Gastrocnemius medialis (tissue), 4 donors: ENCODE data around the gene PTK7. TPM values are rescaled to one million over a fixed set of nuclear protein-coding genes. Genes with fewer than 3 reads are reported as not detected.

Experiments used
- ATAC-seq, 2 donors: fragments of 150-250 bp; one replicate each; pipeline ENCODE4 v1.9.1; 2016
- DNase-seq, 2 donors: peaks; one replicate each; pipeline ENCODE4 v3.0.0-alpha.2; 2019
- H3K27ac ChIP-seq, 4 donors: fragments of 200-600 bp; sonication (generic); 1 replicate in 1 of 4; 2 replicates in 3 of 4; pipeline ENCODE4 v1.5.1; 2016 to 2018; ENCODE audit warnings: mild to moderate bottlenecking in 2 of 4, moderate library complexity in 1 of 4
- H3K27me3 ChIP-seq, 3 donors: fragments of 200-600 bp; sonication (generic) in 2 of 3; 1 replicate in 1 of 3; 2 replicates in 2 of 3; pipeline versions ENCODE4 v1.5.1 to v1.6.0; 2016 to 2019; ENCODE audit warnings: mild to moderate bottlenecking in 1 of 3, moderate library complexity in 1 of 3
- H3K36me3 ChIP-seq, 2 donors: fragments of 200-600 bp; sonication (generic) in 1 of 2; one replicate each; pipeline ENCODE4 v1.5.1; 2017 to 2018
- H3K4me1 ChIP-seq, 2 donors: fragments of 200-600 bp; sonication (generic) in 1 of 2; one replicate each; pipeline ENCODE4 v1.5.1; 2016 to 2017; ENCODE audit warnings: mild to moderate bottlenecking in 2 of 2
- H3K4me3 ChIP-seq, 4 donors: fragments of 200-600 bp; sonication (generic) in 3 of 4; 1 replicate in 1 of 4; 2 replicates in 3 of 4; pipeline ENCODE4 v1.5.1; 2016 to 2019; ENCODE audit warnings: mild to moderate bottlenecking in 2 of 4
- H3K9me3 ChIP-seq, 3 donors: fragments of 200-600 bp; sonication (generic) in 2 of 3; 1 replicate in 1 of 3; 2 replicates in 2 of 3; pipeline ENCODE4 v1.5.1; 2016 to 2019
- CTCF ChIP-seq, 5 experiments: fragments of 450-650 bp in 3 of 5; fragments of 200-600 bp in 2 of 5; sonication (generic) in 2 of 5; IDR thresholded peaks in 4 of 5; conservative IDR thresholded peaks in 1 of 5; 1 replicate in 4 of 5; 2 replicates in 1 of 5; pipeline ENCODE4 v1.5.1; 2016 to 2019; ENCODE audit warnings: antibody characterized with exemption in 5 of 5, mild to moderate bottlenecking in 3 of 5, moderate library complexity in 3 of 5
- POLR2A ChIP-seq, 2 donors: fragments of 450-650 bp; IDR thresholded peaks; one replicate each; pipeline ENCODE4 v1.6.1; 2017; ENCODE audit warnings: antibody characterized with exemption in 2 of 2, mild to moderate bottlenecking in 2 of 2, moderate library complexity in 2 of 2
- in situ Hi-C, 4 donors: fragments of 200-750 bp; cut with MboI; loops; one replicate each; pipeline versions ENCODE4 v1.15.0 to v1.8.0; 2017; ENCODE audit warnings: low sequenced_read_pairs in 4 of 4
- intact Hi-C: fragments of 100-400 bp; cut with DNase I; formaldehyde crosslinking; loops from one replicate; pipeline ENCODE4 v1.15.1; 2023; ENCODE audit warnings: low total_unique reads
- total RNA-seq, 4 donors: library from RNA; depleted of rRNA; stranded (reverse); fragments of >200 nt; gene quantifications; one replicate each; pipeline versions ENCODE4 v1.1.0 to v1.2.3, GENCODE V29; 2016

Gene PTK7
- total RNA-seq, 4 donors from 2014 or later: 0.15 to 0.64 (median 0.24) TPM

DNA sequence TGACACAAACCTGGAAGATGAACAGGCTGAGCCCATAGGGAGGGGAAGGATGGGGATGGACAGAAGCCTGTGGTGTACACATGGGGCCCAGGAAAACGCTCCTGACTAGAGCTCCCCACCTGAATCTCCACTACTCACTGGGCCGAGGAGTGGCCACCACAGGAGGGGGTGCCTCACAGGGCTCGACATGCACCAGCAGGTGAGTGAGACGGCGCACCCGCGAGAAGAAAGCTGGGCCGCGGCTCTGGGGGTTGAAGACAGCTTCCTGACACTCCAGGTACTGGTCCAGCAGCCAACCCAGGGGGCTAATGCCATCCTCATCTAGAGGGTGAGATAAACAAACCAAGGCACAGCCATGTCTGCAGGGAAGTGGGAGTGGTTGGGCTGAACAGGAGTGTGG, 32.8 kb upstream of the PTK7 start:
- intact Hi-C loops: no loop called here

DNA sequence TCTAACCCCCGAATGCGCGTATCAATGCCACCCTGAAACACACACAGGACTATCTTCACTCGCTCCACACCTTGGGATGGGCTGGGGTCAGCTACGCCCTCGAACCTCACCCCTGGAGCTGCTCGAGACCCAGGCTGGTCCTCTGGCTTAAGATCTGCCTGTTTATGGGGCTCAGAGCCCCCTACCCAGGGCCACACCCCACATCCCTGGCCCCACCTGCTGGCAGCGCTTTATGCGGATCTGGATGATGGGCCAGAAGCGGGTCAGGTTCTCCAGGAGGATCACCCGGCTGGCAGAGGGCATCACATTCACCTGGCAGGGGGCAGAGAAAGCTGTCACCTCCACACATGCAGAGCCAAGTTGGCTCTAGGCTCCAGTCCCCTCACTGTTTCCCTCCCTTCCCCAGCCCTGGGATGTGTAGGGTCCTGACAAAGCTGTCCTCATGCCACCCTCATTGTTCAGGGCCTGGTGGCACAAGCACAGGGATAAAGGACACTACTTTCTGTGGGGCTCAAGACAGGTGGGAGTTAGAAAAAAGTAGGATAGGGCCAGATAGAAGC, 30.7 kb upstream of the PTK7 start:
- no peak for TF ChIP-seq CTCF (IDR thresholded peaks at IDR 0.05 in 4 of 5, conservative IDR thresholded peaks at IDR 0.05 in 1 of 5)
- TF ChIP-seq POLR2A (IDR thresholded peaks at IDR 0.05): no peak
- DNase-seq (no peak), ATAC-seq (no peak)
- intact Hi-C loops (no loop called here), in situ Hi-C loops (no loop called here)
- H3K27me3 ChIP-seq: no peaks in the 10 kb centered on the region
- no peak overlapping the region for H3K4me3 ChIP-seq
- peaks cover 0 to 48% of the 10 kb centered on the region in 2 donors for H3K36me3 ChIP-seq
- H3K27ac ChIP-seq: no peak overlapping the region
- H3K9me3 ChIP-seq: no peaks in the 10 kb centered on the region
- H3K4me1 ChIP-seq: no peaks in the 10 kb centered on the region

More for the DNA sequence above, 32.8 kb upstream of the PTK7 start:
- no peak for TF ChIP-seq CTCF (IDR thresholded peaks at IDR 0.05 in 4 of 5, conservative IDR thresholded peaks at IDR 0.05 in 1 of 5)
- no peak for TF ChIP-seq POLR2A (IDR thresholded peaks at IDR 0.05)
- no peaks in the 10 kb centered on the region for H3K9me3 ChIP-seq
- peaks cover 0 to 50% of the 10 kb centered on the region in 2 donors for H3K36me3 ChIP-seq
- H3K27me3 ChIP-seq: no peaks in the 10 kb centered on the region
- ATAC-seq (no peak), DNase-seq (no peak)
- H3K4me3 ChIP-seq: no peak overlapping the region
- peaks cover 0 to 4% of the 10 kb centered on the region in 2 donors for H3K4me1 ChIP-seq
- in situ Hi-C loops: no loop called here
- H3K27ac ChIP-seq: no peak overlapping the region

DNA sequence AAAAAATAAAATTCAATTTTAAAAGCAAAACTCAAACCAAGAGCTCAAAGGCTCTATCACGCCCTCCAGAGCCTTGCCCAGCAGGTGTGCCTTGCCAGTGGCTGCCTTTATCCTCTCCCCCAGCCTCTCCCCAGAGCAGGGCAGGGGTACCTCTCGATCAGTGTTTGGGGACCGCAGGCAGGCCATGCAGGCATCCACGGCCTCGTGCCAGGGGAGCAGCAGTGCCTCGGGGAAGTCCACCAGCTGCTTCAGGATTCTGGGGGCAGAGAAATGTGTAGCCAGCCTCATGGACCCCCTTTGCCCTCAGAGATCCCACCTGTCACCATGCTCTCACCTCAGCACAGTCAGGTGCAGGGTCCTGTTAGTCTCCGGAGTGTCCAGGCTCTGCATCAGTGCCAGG, 28.1 kb upstream of the PTK7 start:
- H3K27ac ChIP-seq: no peak overlapping the region
- DNase-seq: no peak
- TF ChIP-seq POLR2A (IDR thresholded peaks at IDR 0.05) (no peak), CTCF (IDR thresholded peaks at IDR 0.05 in 4 of 5, conservative IDR thresholded peaks at IDR 0.05 in 1 of 5) (no peak)
- no peak overlapping the region for H3K4me3 ChIP-seq
- peaks cover 0 to 5% of the 10 kb centered on the region in 2 donors for H3K4me1 ChIP-seq
- H3K36me3 ChIP-seq: peaks cover 0 to 40% of the 10 kb centered on the region in 2 donors
- H3K27me3 ChIP-seq: no peaks in the 10 kb centered on the region
- intact Hi-C loops (no loop called here), in situ Hi-C loops (no loop called here)
- ATAC-seq: no peak
- no peaks in the 10 kb centered on the region for H3K9me3 ChIP-seq

- DNase-seq: no peak
- intact Hi-C loops: loop anchor here (10.0 kb wide), 1 partner anchor 306 kb away; the partner anchor contains the start of gene TBCC
- peaks cover 0 to 29% of the 10 kb centered on the region in 2 donors for H3K36me3 ChIP-seq
These were observed 25.1 kb upstream of the PTK7 start for GRCh38 chr6:43050981-43051380.

More at GRCh38 chr6:43050981-43051380, 25.1 kb upstream of the PTK7 start:
- Histone ChIP-seq H3K27me3 (no peaks in the 10 kb centered on the region), H3K4me3 (no peak overlapping the region), H3K4me1 (peaks cover 7 to 14% of the 10 kb centered on the region in 2 donors), H3K27ac (no peak overlapping the region), H3K9me3 (no peaks in the 10 kb centered on the region)
- TF ChIP-seq POLR2A (IDR thresholded peaks at IDR 0.05) (no peak), CTCF (IDR thresholded peaks at IDR 0.05 in 4 of 5, conservative IDR thresholded peaks at IDR 0.05 in 1 of 5) (no peak)
- no peak for ATAC-seq
- in situ Hi-C loops: no loop called here
